HCT116 (cell line): Measurements from ENCODE around the gene SUMO4. TPM values are rescaled to one million over a fixed set of nuclear protein-coding genes. Genes with fewer than 3 reads are reported as not detected.

ENCODE experiments used
- ATAC-seq: fragments of 200-7000 bp; cut with Tn5 transposase; 2 replicates; pipeline ENCODE4 v1.9.1; 2020; ENCODE audit warnings: mild to moderate bottlenecking, moderate library complexity
- BruUV-seq: library from RNA; stranded (reverse); fragments of 400-500 nt; replicated peaks from 2 replicates; lab custom pipeline; 2021; lab: Mats Ljungman, UMichigan
- CTCF ChIA-PET: fragments of 300-600 bp; sonication (Branson Sonifier 250); formaldehyde crosslinking; loops from one replicate; lab custom pipeline; 2021; ENCODE audit warnings: antibody characterized with exemption; lab: Charles Lee
- POLR2A ChIA-PET: fragments of 300-600, 350-600 bp; sonication (Branson Sonifier 250); formaldehyde crosslinking; loops from one replicate; lab custom pipeline; 2021; ENCODE audit warnings: antibody characterized with exemption; lab: Charles Lee
- RAD21 ChIA-PET, 2 experiments: fragments of 300-600 bp; sonication (Branson Sonifier 250); formaldehyde crosslinking; loops; one replicate each; lab custom pipeline; 2023; ENCODE audit warnings: low total read pairs in 2 of 2; ENCODE audit not compliant: uncharacterized antibody in 2 of 2, unreplicated experiment in 2 of 2, low non-redundant PET in 1 of 2; lab: Charles Lee
- DNase-seq: peaks from one replicate; pipeline ENCODE4 v3.0.0-alpha.2; 2010; ENCODE audit warnings: low read depth, low spot score
- H2AFZ ChIP-seq: fragments of 200-600 bp; shearing (Covaris generic), sonication (generic); 2 replicates; pipeline ENCODE4 v1.6.1; 2017; ENCODE audit warnings: low read depth, mixed run types, mixed read lengths, antibody characterized with exemption, low read length; ENCODE audit not compliant: poor library complexity, severe bottlenecking
- H3K27ac ChIP-seq: 2 replicates; pipeline ENCODE4 v1.5.1; 2012; ENCODE audit warnings: low read depth, low read length
- H3K27me3 ChIP-seq: fragments of 200-600 bp; sonication (generic); 2 replicates; pipeline ENCODE4 v1.6.1; 2016; ENCODE audit warnings: mixed run types, low read length, mixed read lengths; ENCODE audit not compliant: insufficient read depth
- H3K36me3 ChIP-seq, 2 experiments: fragments of 200-500 bp in 1 of 2; fragments of 200-600 bp in 1 of 2; sonication (Bioruptor generic) in 1 of 2; sonication (generic) in 1 of 2; 2 replicates each; pipeline versions ENCODE4 v1.5.1 to v1.6.1; 2014 to 2016; ENCODE audit warnings: low read length in 2 of 2, inconsistent platforms in 1 of 2, mixed read lengths in 1 of 2, mixed run types in 1 of 2; ENCODE audit not compliant: insufficient read depth in 2 of 2, control insufficient read depth in 1 of 2
- H3K4me1 ChIP-seq, 2 experiments: fragments of 200-600 bp in 1 of 2; sonication (generic) in 1 of 2; 2 replicates each; pipeline versions ENCODE4 v1.5.1 to v1.6.1; 2012 to 2017; ENCODE audit warnings: low read length in 2 of 2, inconsistent platforms in 1 of 2, mild to moderate bottlenecking in 1 of 2, mixed read lengths in 1 of 2, mixed run types in 1 of 2, moderate library complexity in 1 of 2; ENCODE audit not compliant: insufficient read depth in 2 of 2, control insufficient read depth in 1 of 2
- H3K4me2 ChIP-seq: fragments of 200-600 bp; sonication (generic); 2 replicates; pipeline ENCODE4 v1.6.1; 2017; ENCODE audit warnings: mixed run types, low read length, mixed read lengths
- H3K4me3 ChIP-seq, 2 experiments: fragments of 200-600 bp in 1 of 2; sonication (generic) in 1 of 2; replicated peaks in 1 of 2; 2 replicates each; pipeline ENCODE4 v1.5.1; 2011 to 2016; ENCODE audit warnings: low read length in 2 of 2, control low read depth in 1 of 2, low read depth in 1 of 2, mild to moderate bottlenecking in 1 of 2, mixed read lengths in 1 of 2, mixed run types in 1 of 2
- H3K79me2 ChIP-seq: fragments of 200-600 bp; sonication (generic); 2 replicates; pipeline ENCODE4 v1.6.1; 2017; ENCODE audit warnings: mild to moderate bottlenecking, mixed run types, low read length, moderate library complexity, mixed read lengths; ENCODE audit not compliant: insufficient read depth
- H3K9ac ChIP-seq: fragments of 200-600 bp; sonication (generic); 2 replicates; pipeline ENCODE4 v1.6.1; 2016; ENCODE audit warnings: low read length, mixed read lengths
- H3K9me2 ChIP-seq: fragments of 200-600 bp; sonication (generic), shearing (Covaris generic); 2 replicates; pipeline ENCODE4 v1.6.1; 2017; ENCODE audit warnings: mixed run types, mild to moderate bottlenecking, moderate library complexity; ENCODE audit not compliant: insufficient read depth
- H3K9me3 ChIP-seq, 2 experiments: fragments of 200-500 bp in 1 of 2; fragments of 200-600 bp in 1 of 2; sonication (Bioruptor generic) in 1 of 2; sonication (generic) in 1 of 2; 2 replicates each; pipeline ENCODE4 v1.6.1; 2014 to 2017; ENCODE audit warnings: low read length in 2 of 2, mixed read lengths in 2 of 2, inconsistent platforms in 1 of 2, low read depth in 1 of 2, mild to moderate bottlenecking in 1 of 2, mixed run types in 1 of 2, moderate library complexity in 1 of 2; ENCODE audit not compliant: control insufficient read depth in 1 of 2, insufficient read depth in 1 of 2
- H4K20me1 ChIP-seq: fragments of 200-600 bp; sonication (generic), shearing (Covaris generic); 2 replicates; pipeline ENCODE4 v1.6.1; 2017; ENCODE audit warnings: mixed run types, mild to moderate bottlenecking, moderate library complexity; ENCODE audit not compliant: insufficient read depth
- CBX3 ChIP-seq: IDR thresholded peaks from 2 replicates; pipeline ENCODE4 v1.6.1; 2012; ENCODE audit warnings: low read depth
- ELF1 ChIP-seq: IDR thresholded peaks from 2 replicates; pipeline ENCODE4 v1.6.1; 2012; ENCODE audit warnings: low read depth, borderline replicate concordance
- EZH2 ChIP-seq: fragments of 200-600 bp; sonication (generic); IDR thresholded peaks from 2 replicates; pipeline ENCODE4 v1.6.1; 2017; ENCODE audit warnings: antibody characterized with exemption, mixed run types
- EZH2phosphoT487 ChIP-seq: fragments of 200-600 bp; IDR thresholded peaks from 2 replicates; pipeline ENCODE4 v1.6.1; 2018; ENCODE audit warnings: antibody characterized with exemption, borderline replicate concordance
- FOSL1 ChIP-seq: IDR thresholded peaks from 2 replicates; pipeline ENCODE4 v1.6.1; 2012; ENCODE audit warnings: low read depth
- JUND ChIP-seq: IDR thresholded peaks from 2 replicates; pipeline ENCODE4 v1.6.1; 2012
- POLR2A ChIP-seq: IDR thresholded peaks from 2 replicates; pipeline ENCODE4 v1.7.0; 2011; ENCODE audit warnings: borderline replicate concordance; ENCODE audit not compliant: insufficient read depth, insufficient read length; ENCODE audit errors: extremely low read depth
- POLR2AphosphoS5 ChIP-seq: IDR thresholded peaks from 2 replicates; pipeline ENCODE4 v1.6.1; 2011; ENCODE audit warnings: mild to moderate bottlenecking, low read depth, low read length, moderate library complexity
- RAD21 ChIP-seq: IDR thresholded peaks from 2 replicates; pipeline ENCODE4 v1.6.1; 2012; ENCODE audit warnings: low read depth, mild to moderate bottlenecking
- SIN3A ChIP-seq: IDR thresholded peaks from 2 replicates; pipeline ENCODE4 v1.6.1; 2012; ENCODE audit warnings: low read depth
- SP1 ChIP-seq: IDR thresholded peaks from 2 replicates; pipeline ENCODE4 v1.6.1; 2012; ENCODE audit warnings: low read depth
- SRF ChIP-seq: IDR thresholded peaks from 2 replicates; pipeline ENCODE4 v1.6.1; 2012; ENCODE audit warnings: low read depth
- TCF7L2 ChIP-seq: IDR thresholded peaks from 2 replicates; pipeline ENCODE4 v1.7.0; 2011; ENCODE audit warnings: borderline replicate concordance, inconsistent platforms; ENCODE audit not compliant: insufficient read depth, insufficient read length; ENCODE audit errors: extremely low read depth
- YY1 ChIP-seq: IDR thresholded peaks from 2 replicates; pipeline ENCODE4 v1.6.1; 2011; ENCODE audit warnings: low read length, low read depth, moderate library complexity, mild to moderate bottlenecking; ENCODE audit not compliant: insufficient replicate concordance; ENCODE audit errors: extremely low read depth
- ZFX ChIP-seq: fragments of 450-650 bp; IDR thresholded peaks from 2 replicates; pipeline ENCODE4 v1.6.1; 2017
- ZNF274 ChIP-seq: fragments of 200-500 bp; sonication (Bioruptor generic); IDR thresholded peaks from 2 replicates; pipeline ENCODE4 v1.6.1; 2014; ENCODE audit warnings: mild to moderate bottlenecking, low read depth, low read length, inconsistent platforms
- intact Hi-C: fragments of 100-400 bp; cut with micrococcal nuclease; formaldehyde crosslinking; loops from 2 replicates; pipeline ENCODE4 v1.10.0; 2022
- total RNA-seq: library from RNA; stranded (reverse); gene quantifications from one replicate; pipeline ENCODE4 v1.2.1, GENCODE V29; 2021; ENCODE audit not compliant: unreplicated experiment
- TF ChIP-seq, protein P1 (sequence below): IDR thresholded peaks from 2 replicates; pipeline ENCODE4 v1.6.1; 2011; ENCODE audit warnings: mild to moderate bottlenecking, low read length, moderate library complexity; ENCODE audit not compliant: insufficient replicate concordance; ENCODE audit errors: extremely low read depth
- TF ChIP-seq, protein P2 (sequence below): IDR thresholded peaks from 2 replicates; pipeline ENCODE4 v1.6.1; 2012
- TF ChIP-seq, protein P3 (sequence below): IDR thresholded peaks from 2 replicates; pipeline ENCODE4 v1.6.1; 2012; ENCODE audit warnings: low read depth
- TF ChIP-seq, protein P4 (sequence below), 3 experiments: fragments of 200-600 bp in 1 of 3; sonication (generic) in 1 of 3; IDR thresholded peaks in 2 of 3; conservative IDR thresholded peaks in 1 of 3; 2 replicates each; pipeline ENCODE4 v1.5.1; 2012 to 2017; ENCODE audit warnings: low read depth in 2 of 3, low read length in 2 of 3, antibody characterized with exemption in 1 of 3, borderline replicate concordance in 1 of 3, control low read depth in 1 of 3, mild to moderate bottlenecking in 1 of 3, mixed read lengths in 1 of 3, mixed run types in 1 of 3, moderate library complexity in 1 of 3; ENCODE audit not compliant: insufficient read depth in 1 of 3

SUMO4 gene
- total RNA-seq, 1 experiment from 2014 or later, result 1.6 TPM

GRCh38 chr6:149384464-149384863 is 15.6 kb upstream of the SUMO4 start:
- Histone ChIP-seq H3K4me1 (no peaks in the 10 kb centered on the region), H3K9me3 (no peaks in the 10 kb centered on the region; a peak in 1 of 4 replicates), H3K4me2 (no peak overlapping the region), H3K9ac (no peak overlapping the region), H3K4me3 (no peak overlapping the region), H3K27ac (no peak overlapping the region), H3K27me3 (no peaks in the 10 kb centered on the region), H2AFZ (no peak overlapping the region), H4K20me1 (peaks cover 4% of the 10 kb centered on the region; the same call in 1 of the 2 replicates), H3K79me2 (peaks cover 28% of the 10 kb centered on the region), H3K9me2 (no peaks in the 10 kb centered on the region), H3K36me3 (peaks cover under 1 to 5% of the 10 kb centered on the region in 2 experiments; a peak in 3 of 4 replicates)
- ChIA-PET POLR2A (no interaction called here), RAD21 (no interaction called here), CTCF (no interaction called here)
- ATAC-seq (no peak), DNase-seq (no peak)
- BruUV-seq, result no TSS peak
- intact Hi-C loops, result no loop called here
- no peak for TF ChIP-seq FOSL1
- no peak for TF ChIP-seq SP1
- TF ChIP-seq SIN3A, result no peak
- TF ChIP-seq ELF1, result no peak
- TF ChIP-seq, protein P1, sequence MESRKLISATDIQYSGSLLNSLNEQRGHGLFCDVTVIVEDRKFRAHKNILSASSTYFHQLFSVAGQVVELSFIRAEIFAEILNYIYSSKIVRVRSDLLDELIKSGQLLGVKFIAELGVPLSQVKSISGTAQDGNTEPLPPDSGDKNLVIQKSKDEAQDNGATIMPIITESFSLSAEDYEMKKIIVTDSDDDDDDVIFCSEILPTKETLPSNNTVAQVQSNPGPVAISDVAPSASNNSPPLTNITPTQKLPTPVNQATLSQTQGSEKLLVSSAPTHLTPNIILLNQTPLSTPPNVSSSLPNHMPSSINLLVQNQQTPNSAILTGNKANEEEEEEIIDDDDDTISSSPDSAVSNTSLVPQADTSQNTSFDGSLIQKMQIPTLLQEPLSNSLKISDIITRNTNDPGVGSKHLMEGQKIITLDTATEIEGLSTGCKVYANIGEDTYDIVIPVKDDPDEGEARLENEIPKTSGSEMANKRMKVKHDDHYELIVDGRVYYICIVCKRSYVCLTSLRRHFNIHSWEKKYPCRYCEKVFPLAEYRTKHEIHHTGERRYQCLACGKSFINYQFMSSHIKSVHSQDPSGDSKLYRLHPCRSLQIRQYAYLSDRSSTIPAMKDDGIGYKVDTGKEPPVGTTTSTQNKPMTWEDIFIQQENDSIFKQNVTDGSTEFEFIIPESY, result no peak
- no peak for TF ChIP-seq ZFX
- no peak for TF ChIP-seq TCF7L2
- no peak for TF ChIP-seq POLR2A
- TF ChIP-seq ZNF274, result no peak
- TF ChIP-seq, protein P2, sequence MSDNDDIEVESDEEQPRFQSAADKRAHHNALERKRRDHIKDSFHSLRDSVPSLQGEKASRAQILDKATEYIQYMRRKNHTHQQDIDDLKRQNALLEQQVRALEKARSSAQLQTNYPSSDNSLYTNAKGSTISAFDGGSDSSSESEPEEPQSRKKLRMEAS, result no peak
- no peak for TF ChIP-seq JUND
- no peak for TF ChIP-seq CBX3
- TF ChIP-seq SRF, result no peak
- TF ChIP-seq EZH2phosphoT487, result no peak
- TF ChIP-seq, protein P3, sequence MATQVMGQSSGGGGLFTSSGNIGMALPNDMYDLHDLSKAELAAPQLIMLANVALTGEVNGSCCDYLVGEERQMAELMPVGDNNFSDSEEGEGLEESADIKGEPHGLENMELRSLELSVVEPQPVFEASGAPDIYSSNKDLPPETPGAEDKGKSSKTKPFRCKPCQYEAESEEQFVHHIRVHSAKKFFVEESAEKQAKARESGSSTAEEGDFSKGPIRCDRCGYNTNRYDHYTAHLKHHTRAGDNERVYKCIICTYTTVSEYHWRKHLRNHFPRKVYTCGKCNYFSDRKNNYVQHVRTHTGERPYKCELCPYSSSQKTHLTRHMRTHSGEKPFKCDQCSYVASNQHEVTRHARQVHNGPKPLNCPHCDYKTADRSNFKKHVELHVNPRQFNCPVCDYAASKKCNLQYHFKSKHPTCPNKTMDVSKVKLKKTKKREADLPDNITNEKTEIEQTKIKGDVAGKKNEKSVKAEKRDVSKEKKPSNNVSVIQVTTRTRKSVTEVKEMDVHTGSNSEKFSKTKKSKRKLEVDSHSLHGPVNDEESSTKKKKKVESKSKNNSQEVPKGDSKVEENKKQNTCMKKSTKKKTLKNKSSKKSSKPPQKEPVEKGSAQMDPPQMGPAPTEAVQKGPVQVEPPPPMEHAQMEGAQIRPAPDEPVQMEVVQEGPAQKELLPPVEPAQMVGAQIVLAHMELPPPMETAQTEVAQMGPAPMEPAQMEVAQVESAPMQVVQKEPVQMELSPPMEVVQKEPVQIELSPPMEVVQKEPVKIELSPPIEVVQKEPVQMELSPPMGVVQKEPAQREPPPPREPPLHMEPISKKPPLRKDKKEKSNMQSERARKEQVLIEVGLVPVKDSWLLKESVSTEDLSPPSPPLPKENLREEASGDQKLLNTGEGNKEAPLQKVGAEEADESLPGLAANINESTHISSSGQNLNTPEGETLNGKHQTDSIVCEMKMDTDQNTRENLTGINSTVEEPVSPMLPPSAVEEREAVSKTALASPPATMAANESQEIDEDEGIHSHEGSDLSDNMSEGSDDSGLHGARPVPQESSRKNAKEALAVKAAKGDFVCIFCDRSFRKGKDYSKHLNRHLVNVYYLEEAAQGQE, result no peak
- TF ChIP-seq YY1, result no peak
- TF ChIP-seq, protein P4, sequence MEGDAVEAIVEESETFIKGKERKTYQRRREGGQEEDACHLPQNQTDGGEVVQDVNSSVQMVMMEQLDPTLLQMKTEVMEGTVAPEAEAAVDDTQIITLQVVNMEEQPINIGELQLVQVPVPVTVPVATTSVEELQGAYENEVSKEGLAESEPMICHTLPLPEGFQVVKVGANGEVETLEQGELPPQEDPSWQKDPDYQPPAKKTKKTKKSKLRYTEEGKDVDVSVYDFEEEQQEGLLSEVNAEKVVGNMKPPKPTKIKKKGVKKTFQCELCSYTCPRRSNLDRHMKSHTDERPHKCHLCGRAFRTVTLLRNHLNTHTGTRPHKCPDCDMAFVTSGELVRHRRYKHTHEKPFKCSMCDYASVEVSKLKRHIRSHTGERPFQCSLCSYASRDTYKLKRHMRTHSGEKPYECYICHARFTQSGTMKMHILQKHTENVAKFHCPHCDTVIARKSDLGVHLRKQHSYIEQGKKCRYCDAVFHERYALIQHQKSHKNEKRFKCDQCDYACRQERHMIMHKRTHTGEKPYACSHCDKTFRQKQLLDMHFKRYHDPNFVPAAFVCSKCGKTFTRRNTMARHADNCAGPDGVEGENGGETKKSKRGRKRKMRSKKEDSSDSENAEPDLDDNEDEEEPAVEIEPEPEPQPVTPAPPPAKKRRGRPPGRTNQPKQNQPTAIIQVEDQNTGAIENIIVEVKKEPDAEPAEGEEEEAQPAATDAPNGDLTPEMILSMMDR (IDR thresholded peaks at IDR 0.05 in 2 of 3, conservative IDR thresholded peaks at IDR 0.05 in 1 of 3; ENCODE audit: borderline replicate concordance in 1 of 3, insufficient read depth in 1 of 3, low read depth in 2 of 3, low read length in 2 of 3), result no peak
- TF ChIP-seq POLR2AphosphoS5, result no peak
- TF ChIP-seq EZH2, result no peak
- no peak for TF ChIP-seq RAD21
